HG03280 (cell line): Measurements from ENCODE around the gene PRR5.

Experiments used
- ATAC-seq: cut with Tn5 transposase; IDR thresholded peaks from one replicate; pipeline ENCODE4 v1.9.1; 2021; ENCODE audit warnings: mild to moderate bottlenecking, moderate library complexity; ENCODE audit not compliant: unreplicated experiment

PRR5 gene

DNA sequence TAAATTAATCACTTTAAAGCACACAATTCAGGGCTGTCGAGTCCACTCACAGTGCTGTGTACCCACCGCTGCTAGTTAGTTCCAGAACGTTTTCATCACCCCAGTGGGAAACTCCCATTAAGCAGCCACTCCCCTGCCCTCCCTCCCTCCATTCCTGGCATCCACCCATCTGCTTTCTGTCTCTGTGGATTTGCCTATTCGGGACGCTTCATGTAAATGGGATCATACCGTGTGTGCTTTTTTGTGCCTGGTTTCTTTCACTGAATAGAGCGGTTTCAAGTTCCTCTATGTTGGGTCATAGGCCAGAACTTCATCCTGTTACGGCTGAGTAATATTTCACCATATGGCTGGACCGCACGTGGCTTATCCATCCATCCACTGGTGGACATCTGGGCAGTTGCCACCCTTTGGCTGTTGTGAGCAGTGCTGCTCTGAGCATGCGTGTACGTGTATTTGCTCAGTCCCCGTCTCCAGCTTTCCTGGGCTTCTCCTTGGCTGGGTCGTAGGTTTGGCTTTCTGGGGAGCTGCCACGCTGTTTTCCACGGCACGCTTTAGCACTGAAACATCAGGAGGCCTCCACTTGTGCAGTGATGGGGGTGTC, 80.5 kb downstream of the PRR5 start:
- no peak for ATAC-seq

DNA sequence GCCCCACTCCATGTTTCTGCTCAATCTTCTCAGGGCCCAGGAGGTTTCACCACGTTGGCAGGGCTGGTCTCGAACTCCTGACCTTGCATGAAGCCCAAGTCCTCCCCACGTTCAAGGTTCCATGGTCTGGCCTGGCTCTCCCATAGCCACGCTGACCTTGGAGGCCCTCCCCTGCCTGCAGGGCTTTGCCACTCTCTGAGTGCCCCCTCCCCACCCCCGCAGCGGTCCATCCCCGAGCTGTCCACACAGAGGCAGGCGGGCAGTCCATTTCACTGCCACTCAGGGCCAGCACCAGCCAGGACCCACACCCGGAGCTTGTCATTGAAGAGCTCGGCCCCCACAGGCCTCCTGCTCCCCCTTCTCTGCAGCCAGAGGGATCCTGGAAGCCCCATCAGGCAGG, 81.1 kb downstream of the PRR5 start:
- ATAC-seq: no peak

DNA sequence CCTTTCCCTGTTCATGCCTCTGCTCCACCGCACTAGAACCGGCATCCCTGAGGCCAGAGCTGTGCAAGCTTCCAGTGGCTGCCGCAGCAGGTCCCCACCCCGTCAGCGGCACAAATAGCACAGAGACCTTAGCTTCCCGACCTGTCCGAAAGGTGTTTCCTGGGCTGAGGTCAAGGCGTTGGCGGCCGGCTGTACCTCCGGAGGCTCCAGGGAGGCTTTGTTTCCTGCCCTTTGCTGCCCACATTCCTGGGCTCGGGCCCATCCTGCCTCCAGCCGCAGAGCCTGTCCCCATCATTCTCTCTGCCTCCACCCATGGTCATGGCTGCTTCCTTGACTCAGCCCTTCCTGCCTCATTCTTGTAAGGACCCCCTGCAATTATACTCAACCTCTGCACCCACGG, 81.6 kb downstream of the PRR5 start:
- no peak for ATAC-seq

DNA sequence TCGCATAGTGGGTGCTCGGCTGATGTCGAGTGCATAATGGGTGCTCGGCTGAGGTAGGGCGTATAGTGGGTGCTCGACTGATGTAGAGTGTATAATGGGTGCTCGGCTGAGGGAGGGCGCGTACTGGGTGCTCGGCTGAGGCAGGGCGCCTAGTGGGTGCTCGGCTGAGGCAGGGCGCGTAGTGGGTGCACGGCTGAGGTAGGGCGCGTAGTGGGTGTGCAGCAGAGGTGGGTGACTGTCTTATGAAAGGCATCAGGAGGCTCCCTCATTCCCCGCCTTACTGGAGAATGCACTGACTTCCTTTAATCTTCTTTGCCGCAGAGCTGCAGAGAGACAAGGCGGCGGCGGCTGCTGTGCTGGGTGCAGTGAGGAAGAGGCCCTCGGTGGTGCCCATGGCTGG, 84.1 kb downstream of the PRR5 start:
- ATAC-seq: no peak

DNA sequence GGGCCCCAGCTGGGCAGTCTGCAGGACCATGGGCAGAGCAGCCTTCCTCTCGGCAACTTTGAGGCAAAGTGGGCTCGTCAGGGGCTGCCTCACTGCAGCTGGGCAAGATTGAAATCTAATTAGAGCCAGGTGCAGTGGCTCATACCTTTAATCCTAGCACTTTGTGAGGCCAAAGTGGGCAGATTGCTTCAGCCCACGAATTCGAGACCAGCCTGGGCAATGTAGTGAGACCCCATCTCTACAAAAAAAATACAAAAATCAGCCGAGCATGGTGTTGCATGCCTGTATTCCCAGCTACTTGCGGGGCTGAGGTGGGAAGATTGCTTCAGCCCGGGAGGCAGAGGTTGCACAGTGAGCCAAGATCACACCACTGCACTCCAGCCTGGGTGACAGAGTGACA, 84.6 kb downstream of the PRR5 start:
- ATAC-seq: no peak
